Ascending aorta (tissue), 2 donors: ENCODE data around the gene TBC1D22B. TPM values are rescaled to one million over a fixed set of nuclear protein-coding genes. Genes with fewer than 3 reads are reported as not detected.
A peak's percentile ranks its signal among the peaks of the same experiment; 100 is the strongest.

ENCODE experiments used
- DNase-seq, 2 donors: peaks; one replicate each; pipeline ENCODE4 v3.0.0-alpha.2; 2019; ENCODE audit warnings: low spot score in 2 of 2
- H3K27ac ChIP-seq, 2 donors: fragments of 200-600 bp; sonication (generic); one replicate each; pipeline ENCODE4 v1.5.1; 2016 to 2017; ENCODE audit warnings: mild to moderate bottlenecking in 1 of 2
- H3K27me3 ChIP-seq: fragments of 200-600 bp; sonication (generic); one replicate; pipeline ENCODE4 v1.5.1; 2017
- H3K36me3 ChIP-seq, 2 donors: fragments of 200-600 bp; sonication (generic); one replicate each; pipeline ENCODE4 v1.5.1; 2016
- H3K4me1 ChIP-seq, 2 donors: fragments of 200-600 bp; sonication (generic); one replicate each; pipeline ENCODE4 v1.5.1; 2016 to 2017; ENCODE audit warnings: mild to moderate bottlenecking in 1 of 2
- H3K4me3 ChIP-seq, 2 donors: fragments of 200-600 bp; sonication (generic); one replicate each; pipeline ENCODE4 v1.5.1; 2016 to 2017; ENCODE audit warnings: mild to moderate bottlenecking in 1 of 2
- H3K9me3 ChIP-seq, 2 donors: fragments of 200-600 bp; sonication (generic); one replicate each; pipeline ENCODE4 v1.5.1; 2016
- CTCF ChIP-seq, 3 experiments: fragments of 200-600 bp in 2 of 3; fragments of 450-650 bp in 1 of 3; sonication (generic) in 2 of 3; IDR thresholded peaks; one replicate each; pipeline ENCODE4 v1.5.1; 2016 to 2019; ENCODE audit warnings: antibody characterized with exemption in 3 of 3, mild to moderate bottlenecking in 1 of 3, moderate library complexity in 1 of 3
- intact Hi-C: fragments of 100-400 bp; cut with DNase I; formaldehyde crosslinking; loops from one replicate; pipeline ENCODE4 v1.15.1; 2023
- total RNA-seq: library from RNA; depleted of rRNA; stranded (reverse); fragments of >200 nt; gene quantifications from one replicate; pipeline ENCODE4 v1.1.0, GENCODE V29; 2016

The TBC1D22B gene
- total RNA-seq, 1 donor from 2014 or later: 11.1 TPM

DNA sequence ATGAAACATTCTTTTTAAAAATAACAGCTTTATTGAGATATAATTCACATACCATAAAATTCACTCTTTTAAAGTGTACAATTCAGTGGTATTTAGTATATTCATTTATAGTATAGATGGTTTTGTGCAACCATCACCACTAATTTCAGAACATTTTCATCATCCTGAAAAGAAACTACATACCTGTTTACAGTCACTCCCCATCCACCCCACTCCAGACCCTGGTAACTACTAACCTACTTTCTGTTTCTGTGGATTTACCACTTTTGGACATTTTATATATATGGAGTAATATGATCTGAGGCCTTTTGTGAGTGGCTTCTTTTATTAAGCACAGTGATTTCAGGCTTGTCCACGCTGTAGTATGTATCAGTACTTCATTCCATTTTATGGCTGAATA, 2.9 kb downstream of the TBC1D22B start:
- H3K27me3 ChIP-seq: no peaks in the 10 kb centered on the region
- peaks cover 7 to 19% of the 10 kb centered on the region in 2 donors for H3K4me1 ChIP-seq
- TF ChIP-seq CTCF (IDR thresholded peaks at IDR 0.05): no peak
- DNase-seq: no peak
- H3K27ac ChIP-seq: no peak overlapping the region
- intact Hi-C loops: loop anchor here (2.0 kb wide), 1 partner anchor 18 kb away; no protein-coding TSS in a partner anchor
- H3K36me3 ChIP-seq: no peaks in the 10 kb centered on the region
- no peak overlapping the region for H3K4me3 ChIP-seq
- no peaks in the 10 kb centered on the region for H3K9me3 ChIP-seq

- intact Hi-C loops: loop anchor here (2.0 kb wide), 1 partner anchor 18 kb away; no protein-coding TSS in a partner anchor
- TF ChIP-seq CTCF (IDR thresholded peaks at IDR 0.05): no peak
- DNase-seq: no peak
Measured at GRCh38 chr6:37261198-37261597, 3.6 kb downstream of the TBC1D22B start.

DNA sequence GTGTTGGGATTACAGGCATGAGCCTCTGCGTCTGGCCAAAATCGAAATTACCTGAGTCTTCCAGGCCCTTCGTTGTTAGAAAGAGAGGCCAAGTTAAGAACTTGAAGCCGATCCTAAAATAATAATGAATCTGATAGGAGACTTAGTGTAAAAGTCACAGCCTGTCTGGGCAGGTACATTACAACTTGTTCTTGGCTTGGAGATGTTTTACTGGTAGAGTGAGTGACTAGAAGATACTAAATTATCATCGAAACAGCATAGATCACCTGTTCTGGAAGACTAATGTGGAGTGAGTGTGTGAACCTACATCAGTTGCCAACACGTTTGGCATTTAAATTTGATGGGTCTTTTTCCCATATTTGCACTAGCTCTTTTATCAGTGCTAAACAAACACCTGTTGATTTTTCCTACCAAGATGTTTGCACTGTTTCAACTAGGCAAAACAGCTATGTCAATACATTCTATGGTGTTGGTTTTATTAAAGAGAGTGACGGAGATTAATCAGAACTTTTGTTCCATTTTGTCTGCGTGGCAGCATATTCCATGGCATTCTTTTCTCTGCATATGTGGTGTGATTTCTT, 5.0 kb downstream of the TBC1D22B start:
- H3K4me1 ChIP-seq: peaks cover 7 to 16% of the 10 kb centered on the region in 2 donors
- H3K27ac ChIP-seq: peak overlapping the region in 1 of 2 donors; percentile 27

More at GRCh38 chr6:37261198-37261597, 3.6 kb downstream of the TBC1D22B start:
- Histone ChIP-seq H3K4me1 (peaks cover 7 to 19% of the 10 kb centered on the region in 2 donors), H3K36me3 (no peaks in the 10 kb centered on the region), H3K4me3 (no peak overlapping the region), H3K9me3 (no peaks in the 10 kb centered on the region), H3K27ac (no peak overlapping the region), H3K27me3 (no peaks in the 10 kb centered on the region)

GRCh38 chr6:37265001-37265400, 7.4 kb downstream of the TBC1D22B start:
- peaks cover 4 to 10% of the 10 kb centered on the region in 2 donors for H3K36me3 ChIP-seq
- DNase-seq: no peak
- no peaks in the 10 kb centered on the region for H3K27me3 ChIP-seq
- H3K4me3 ChIP-seq: no peak overlapping the region
- intact Hi-C loops: no loop called here
- H3K4me1 ChIP-seq: peaks cover 0 to 10% of the 10 kb centered on the region in 2 donors
- peak overlapping the region; percentile 22 to 55 for H3K27ac ChIP-seq
- H3K9me3 ChIP-seq: no peaks in the 10 kb centered on the region
- no peak for TF ChIP-seq CTCF (IDR thresholded peaks at IDR 0.05)

More for the DNA sequence above, 5.0 kb downstream of the TBC1D22B start:
- no peak for TF ChIP-seq CTCF (IDR thresholded peaks at IDR 0.05)
- no peak for DNase-seq
- Histone ChIP-seq H3K4me3 (no peak overlapping the region), H3K36me3 (no peaks in the 10 kb centered on the region), H3K9me3 (no peaks in the 10 kb centered on the region), H3K27me3 (no peaks in the 10 kb centered on the region)
- intact Hi-C loops: no loop called here

GRCh38 chr6:37265860-37266259, 8.3 kb downstream of the TBC1D22B start:
- intact Hi-C loops: no loop called here
- no peak for DNase-seq
- no peaks in the 10 kb centered on the region for H3K9me3 ChIP-seq
- no peak overlapping the region for H3K27ac ChIP-seq
- H3K36me3 ChIP-seq: peaks cover 6 to 16% of the 10 kb centered on the region in 2 donors
- no peak overlapping the region for H3K4me3 ChIP-seq
- peaks cover 0 to 10% of the 10 kb centered on the region in 2 donors for H3K4me1 ChIP-seq
- no peak for TF ChIP-seq CTCF (IDR thresholded peaks at IDR 0.05)
- H3K27me3 ChIP-seq: no peaks in the 10 kb centered on the region
